ENCODE data around the gene NR5A2.

DNA sequence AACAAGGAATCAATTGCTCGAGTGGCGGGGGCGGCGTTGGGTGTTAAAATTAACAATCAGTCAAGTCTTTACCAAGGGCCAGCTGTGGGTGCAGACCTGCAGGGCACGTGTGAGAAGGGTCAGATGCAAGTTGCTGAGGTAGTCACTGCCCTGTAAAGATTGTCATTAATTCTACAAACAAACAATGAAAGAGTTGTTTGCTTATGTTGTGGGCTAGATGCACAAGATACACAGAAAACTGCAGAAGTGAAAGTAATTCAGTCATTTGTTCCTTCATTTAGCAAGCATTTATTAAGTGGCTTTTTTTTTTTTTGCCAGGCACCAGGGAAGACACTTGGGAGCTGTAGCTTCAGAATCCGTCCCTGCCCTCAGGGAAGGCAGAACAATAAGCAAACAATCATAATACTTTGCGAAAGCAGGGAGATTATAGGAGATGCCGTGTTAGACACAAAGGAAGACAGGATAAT lies 79.5 kb downstream of the NR5A2 start:
- TF ChIP-seq, protein P1, sequence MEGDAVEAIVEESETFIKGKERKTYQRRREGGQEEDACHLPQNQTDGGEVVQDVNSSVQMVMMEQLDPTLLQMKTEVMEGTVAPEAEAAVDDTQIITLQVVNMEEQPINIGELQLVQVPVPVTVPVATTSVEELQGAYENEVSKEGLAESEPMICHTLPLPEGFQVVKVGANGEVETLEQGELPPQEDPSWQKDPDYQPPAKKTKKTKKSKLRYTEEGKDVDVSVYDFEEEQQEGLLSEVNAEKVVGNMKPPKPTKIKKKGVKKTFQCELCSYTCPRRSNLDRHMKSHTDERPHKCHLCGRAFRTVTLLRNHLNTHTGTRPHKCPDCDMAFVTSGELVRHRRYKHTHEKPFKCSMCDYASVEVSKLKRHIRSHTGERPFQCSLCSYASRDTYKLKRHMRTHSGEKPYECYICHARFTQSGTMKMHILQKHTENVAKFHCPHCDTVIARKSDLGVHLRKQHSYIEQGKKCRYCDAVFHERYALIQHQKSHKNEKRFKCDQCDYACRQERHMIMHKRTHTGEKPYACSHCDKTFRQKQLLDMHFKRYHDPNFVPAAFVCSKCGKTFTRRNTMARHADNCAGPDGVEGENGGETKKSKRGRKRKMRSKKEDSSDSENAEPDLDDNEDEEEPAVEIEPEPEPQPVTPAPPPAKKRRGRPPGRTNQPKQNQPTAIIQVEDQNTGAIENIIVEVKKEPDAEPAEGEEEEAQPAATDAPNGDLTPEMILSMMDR (IDR thresholded peaks at IDR 0.05; ENCODE audit: low read depth, low read length) = no peak
- no peak for TF ChIP-seq POLR2A (IDR thresholded peaks at IDR 0.05; ENCODE audit: extremely low read depth, insufficient read length)

Measured in NB4 (cell line).